B cell (primary cell): Measurements from ENCODE around the gene ZNF277. TPM values are rescaled to one million over a fixed set of nuclear protein-coding genes. Genes with fewer than 3 reads are reported as not detected.

Experiments
- ATAC-seq: fragments of 200-7000 bp; cut with Tn5 transposase; one replicate; pipeline ENCODE4 v1.10.0; 2021; ENCODE audit warnings: low read depth, mild to moderate bottlenecking, moderate number of reproducible peaks, moderate library complexity
- CTCF ChIA-PET: fragments of 350-600 bp; sonication (Branson Sonifier 250); formaldehyde crosslinking; loops from one replicate; lab custom pipeline; 2021; ENCODE audit warnings: antibody characterized with exemption, inconsistent platforms; lab: Charles Lee
- POLR2A ChIA-PET: fragments of 350-600 bp; sonication (Branson Sonifier 250); formaldehyde crosslinking; loops from one replicate; lab custom pipeline; 2021; ENCODE audit warnings: antibody characterized with exemption; lab: Charles Lee
- DNase-seq: peaks from one replicate; pipeline ENCODE4 v3.0.0; 2013
- H2AFZ ChIP-seq: 2 replicates; pipeline ENCODE4 v1.6.1; 2012; ENCODE audit warnings: mild to moderate bottlenecking, low read depth, low read length; ENCODE audit not compliant: insufficient read depth, poor library complexity, severe bottlenecking
- H3K27ac ChIP-seq, 2 donors: 1 replicate in 1 of 2; 2 replicates in 1 of 2; pipeline ENCODE4 v1.5.1; 2012 to 2013; ENCODE audit warnings: low read length in 2 of 2, mild to moderate bottlenecking in 2 of 2, moderate library complexity in 1 of 2
- H3K27me3 ChIP-seq, 4 experiments: fragments of 200-600 bp in 1 of 4; sonication (generic) in 1 of 4; replicated peaks in 1 of 4; 1 replicate in 2 of 4; 2 replicates in 2 of 4; pipeline versions ENCODE4 v1.6.1 to v1.7.0; 2013 to 2016; ENCODE audit warnings: low read length in 3 of 4, mild to moderate bottlenecking in 2 of 4, mixed read lengths in 1 of 4, moderate library complexity in 1 of 4; ENCODE audit not compliant: insufficient read depth in 4 of 4, control insufficient read depth in 3 of 4; ENCODE audit errors: control extremely low read depth in 1 of 4
- H3K36me3 ChIP-seq, 2 experiments: replicated peaks in 1 of 2; 1 replicate in 1 of 2; 2 replicates in 1 of 2; pipeline versions ENCODE4 v1.6.1 to v1.7.1; 2013; ENCODE audit warnings: low read length in 1 of 2; ENCODE audit not compliant: insufficient read depth in 2 of 2, control insufficient read depth in 1 of 2; ENCODE audit errors: control extremely low read depth in 1 of 2, extremely low read depth in 1 of 2
- H3K4me1 ChIP-seq, 2 donors: fragments of 200-600 bp in 1 of 2; sonication (generic) in 1 of 2; 1 replicate in 1 of 2; 2 replicates in 1 of 2; pipeline versions ENCODE4 v1.5.1 to v1.6.1; 2013 to 2017; ENCODE audit warnings: low read length in 2 of 2; ENCODE audit not compliant: control insufficient read depth in 2 of 2, insufficient read depth in 2 of 2
- H3K4me2 ChIP-seq: replicated peaks from 2 replicates; pipeline ENCODE3; 2012; ENCODE audit warnings: mild to moderate bottlenecking, low read depth, low read length; ENCODE audit not compliant: poor library complexity, severe bottlenecking
- H3K4me3 ChIP-seq, 5 experiments: fragments of 200-600 bp in 1 of 5; sonication (generic) in 1 of 5; 1 replicate in 3 of 5; 2 replicates in 2 of 5; pipeline versions ENCODE4 v1.5.1 to v1.7.0; 2011 to 2016; ENCODE audit warnings: low read length in 4 of 5, mild to moderate bottlenecking in 4 of 5, low read depth in 2 of 5, control low read depth in 1 of 5, moderate library complexity in 1 of 5; ENCODE audit not compliant: insufficient read depth in 1 of 5; ENCODE audit errors: control extremely low read depth in 1 of 5, extremely low read depth in 1 of 5
- H3K79me2 ChIP-seq: fragments of 200-600 bp; sonication (generic); one replicate; pipeline ENCODE4 v1.6.0; 2016; ENCODE audit warnings: low read length; ENCODE audit not compliant: control insufficient read depth, insufficient read depth
- H3K9ac ChIP-seq: fragments of 200-600 bp; sonication (generic); 2 replicates; pipeline ENCODE4 v1.6.1; 2017; ENCODE audit warnings: mild to moderate bottlenecking, low read length, moderate library complexity
- H3K9me3 ChIP-seq, 3 donors: one replicate each; pipeline versions ENCODE4 v1.6.1 to v1.7.1; 2013; ENCODE audit warnings: low read length in 2 of 3; ENCODE audit not compliant: control insufficient read depth in 2 of 3, insufficient read depth in 1 of 3; ENCODE audit errors: control extremely low read depth in 1 of 3
- H4K20me1 ChIP-seq: 2 replicates; pipeline ENCODE4 v1.6.0; 2012; ENCODE audit warnings: mild to moderate bottlenecking, low read length; ENCODE audit not compliant: insufficient read depth, control insufficient read depth, poor library complexity, severe bottlenecking
- H3K27ac Mint-ChIP-seq: one replicate; pipeline ENCODE4 v1.8.0; 2021; ENCODE audit warnings: mixed read lengths
- H3K27me3 Mint-ChIP-seq: one replicate; pipeline ENCODE4 v1.8.0; 2021; ENCODE audit warnings: mixed read lengths
- H3K4me1 Mint-ChIP-seq: one replicate; pipeline ENCODE4 v1.8.0; 2021; ENCODE audit warnings: mixed read lengths
- H3K4me3 Mint-ChIP-seq: one replicate; pipeline ENCODE4 v1.8.0; 2021; ENCODE audit warnings: mixed read lengths
- H3K9me3 Mint-ChIP-seq: one replicate; pipeline ENCODE4 v1.8.0; 2022; ENCODE audit warnings: mixed read lengths; ENCODE audit not compliant: insufficient read depth
- CTCF ChIP-seq: fragments of 200-600 bp; IDR thresholded peaks from one replicate; pipeline ENCODE4 v1.8.0; 2022; ENCODE audit warnings: antibody characterized with exemption, mild to moderate bottlenecking
- EZH2 ChIP-seq: IDR thresholded peaks from 2 replicates; pipeline ENCODE4 v1.6.1; 2012; ENCODE audit warnings: borderline replicate concordance, low read depth, mild to moderate bottlenecking, moderate library complexity, low read length; ENCODE audit not compliant: insufficient read depth, poor library complexity, severe bottlenecking
- WGBS: methylation state at CpG from one replicate; pipeline ENCODE4 v1.1.5; 2013; ENCODE audit warnings: missing lambda C conversion rate; ENCODE audit not compliant: insufficient coverage; 5-methylcytosine and 5-hydroxymethylcytosine counted together
- intact Hi-C: fragments of 100-400 bp; cut with micrococcal nuclease; formaldehyde crosslinking; loops from one replicate; pipeline ENCODE4 v1.10.0; 2022
- polyA plus RNA-seq: library from polyadenylated mRNA; depleted of rRNA; stranded (reverse); fragments of >200 nt; gene quantifications from 2 replicates; pipeline ENCODE4 v1.2.3, GENCODE V29; 2012
- total RNA-seq, 2 donors: library from RNA; stranded (reverse); fragments of 120-200 nt in 1 of 2; gene quantifications; 1 replicate in 1 of 2; 2 replicates in 1 of 2; pipeline versions ENCODE4 v1.2.3 to v1.2.4, GENCODE V29; 2013 to 2022

The ZNF277 gene
- total and polyA plus RNA-seq, 2 donors (not counting 1 experiment from before 2014, with no cell fraction given) = 9.5 to 18.6 TPM

GRCh38 chr7:112176241-112176640 is 30.3 kb upstream of the ZNF277 start:
- intact Hi-C loops = no loop called here
- Mint-ChIP-seq H3K27me3 (peaks cover 45% of the 10 kb centered on the region), H3K9me3 (no peaks in the 10 kb centered on the region), H3K27ac (no peak overlapping the region), H3K4me3 (no peak overlapping the region), H3K4me1 (no peaks in the 10 kb centered on the region)
- H2AFZ ChIP-seq = no peak overlapping the region
- H3K4me2 ChIP-seq = no peak overlapping the region
- 60% methylated on average over 1 of the region's 2 CpGs for WGBS
- H3K27ac ChIP-seq = no peak overlapping the region
- H3K4me1 ChIP-seq = no peaks in the 10 kb centered on the region
- H3K4me3 ChIP-seq = no peak overlapping the region
- no peaks in the 10 kb centered on the region for H4K20me1 ChIP-seq
- POLR2A ChIA-PET = no interaction called here
- TF ChIP-seq CTCF (no peak), EZH2 (no peak)
- CTCF ChIA-PET = no interaction called here
- H3K27me3 ChIP-seq = peaks cover 0 to 8% (median 0%) of the 10 kb centered on the region in 4 experiments
- no peak for DNase-seq
- no peaks in the 10 kb centered on the region for H3K79me2 ChIP-seq
- H3K9me3 ChIP-seq = no peaks in the 10 kb centered on the region
- H3K9ac ChIP-seq = no peak overlapping the region
- ATAC-seq = no peak
- no peaks in the 10 kb centered on the region for H3K36me3 ChIP-seq

- Histone ChIP-seq H4K20me1 (no peaks in the 10 kb centered on the region), H3K9ac (no peak overlapping the region), H3K4me2 (no peak overlapping the region), H3K36me3 (no peaks in the 10 kb centered on the region), H3K27me3 (peaks cover 0 to 8% (median 0%) of the 10 kb centered on the region in 4 experiments), H3K27ac (no peak overlapping the region), H3K79me2 (no peaks in the 10 kb centered on the region), H2AFZ (no peak overlapping the region), H3K9me3 (no peaks in the 10 kb centered on the region), H3K4me1 (no peaks in the 10 kb centered on the region), H3K4me3 (no peak overlapping the region)
- intact Hi-C loops = no loop called here
- no peaks in the 10 kb centered on the region for H3K4me1 Mint-ChIP-seq
- H3K4me3 Mint-ChIP-seq = no peak overlapping the region
- WGBS = no CpG with 5 or more reads among the region's 5 CpGs
- DNase-seq = no peak
- H3K27ac Mint-ChIP-seq = no peak overlapping the region
- ChIA-PET CTCF (no interaction called here), POLR2A (no interaction called here)
- no peak for ATAC-seq
- peaks cover 43% of the 10 kb centered on the region for H3K27me3 Mint-ChIP-seq
- TF ChIP-seq CTCF (no peak), EZH2 (no peak)
- no peaks in the 10 kb centered on the region for H3K9me3 Mint-ChIP-seq
These were observed 29.6 kb upstream of the ZNF277 start for GRCh38 chr7:112176693-112177415.
